Neural progenitor cell (in vitro differentiated cells): ENCODE results near the gene MBOAT7.

Experiments used
- EZH2 ChIP-seq: fragments of 200-600 bp; sonication (generic); IDR thresholded peaks from 2 replicates; pipeline ENCODE4 v1.6.1; 2017; ENCODE audit warnings: antibody characterized with exemption, mild to moderate bottlenecking, moderate library complexity
- TF ChIP-seq, protein P1 (sequence below): fragments of 200-600 bp; sonication (generic); IDR thresholded peaks from 2 replicates; pipeline ENCODE4 v1.5.1; 2017; ENCODE audit warnings: antibody characterized with exemption, mild to moderate bottlenecking

DNA sequence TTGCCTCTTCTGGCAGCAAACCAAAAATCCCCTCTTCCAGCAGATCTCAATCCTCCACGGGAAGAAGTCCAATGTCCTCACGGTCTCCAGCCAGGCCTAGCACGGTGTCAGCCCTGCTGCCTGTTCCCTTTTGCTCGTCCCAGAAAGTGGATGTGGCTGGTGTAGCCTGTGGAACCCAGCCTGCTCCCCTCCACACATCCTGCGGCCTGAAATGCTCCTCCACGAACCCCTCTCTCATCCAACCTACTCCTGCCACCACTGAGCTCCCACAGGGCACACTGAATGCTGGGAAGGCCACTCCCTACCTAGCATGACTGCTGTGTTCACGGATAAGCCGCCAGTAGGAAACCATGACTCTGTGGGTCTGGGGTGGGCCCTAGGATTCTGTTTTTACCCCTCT is 3.0 kb downstream of the MBOAT7 start:
- no peak for TF ChIP-seq EZH2
- TF ChIP-seq, protein P1, sequence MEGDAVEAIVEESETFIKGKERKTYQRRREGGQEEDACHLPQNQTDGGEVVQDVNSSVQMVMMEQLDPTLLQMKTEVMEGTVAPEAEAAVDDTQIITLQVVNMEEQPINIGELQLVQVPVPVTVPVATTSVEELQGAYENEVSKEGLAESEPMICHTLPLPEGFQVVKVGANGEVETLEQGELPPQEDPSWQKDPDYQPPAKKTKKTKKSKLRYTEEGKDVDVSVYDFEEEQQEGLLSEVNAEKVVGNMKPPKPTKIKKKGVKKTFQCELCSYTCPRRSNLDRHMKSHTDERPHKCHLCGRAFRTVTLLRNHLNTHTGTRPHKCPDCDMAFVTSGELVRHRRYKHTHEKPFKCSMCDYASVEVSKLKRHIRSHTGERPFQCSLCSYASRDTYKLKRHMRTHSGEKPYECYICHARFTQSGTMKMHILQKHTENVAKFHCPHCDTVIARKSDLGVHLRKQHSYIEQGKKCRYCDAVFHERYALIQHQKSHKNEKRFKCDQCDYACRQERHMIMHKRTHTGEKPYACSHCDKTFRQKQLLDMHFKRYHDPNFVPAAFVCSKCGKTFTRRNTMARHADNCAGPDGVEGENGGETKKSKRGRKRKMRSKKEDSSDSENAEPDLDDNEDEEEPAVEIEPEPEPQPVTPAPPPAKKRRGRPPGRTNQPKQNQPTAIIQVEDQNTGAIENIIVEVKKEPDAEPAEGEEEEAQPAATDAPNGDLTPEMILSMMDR, result no peak
